NCI-H2196 (cell line): ENCODE data around the gene C17orf107.
A peak's percentile ranks its signal among the peaks of the same experiment; 100 is the strongest.

Experiments used
- DNase-seq: peaks from one replicate; lab custom pipeline; 2025; ENCODE audit not compliant: unreplicated experiment; lab: John Stamatoyannopoulos, UW

Gene C17orf107

DNA sequence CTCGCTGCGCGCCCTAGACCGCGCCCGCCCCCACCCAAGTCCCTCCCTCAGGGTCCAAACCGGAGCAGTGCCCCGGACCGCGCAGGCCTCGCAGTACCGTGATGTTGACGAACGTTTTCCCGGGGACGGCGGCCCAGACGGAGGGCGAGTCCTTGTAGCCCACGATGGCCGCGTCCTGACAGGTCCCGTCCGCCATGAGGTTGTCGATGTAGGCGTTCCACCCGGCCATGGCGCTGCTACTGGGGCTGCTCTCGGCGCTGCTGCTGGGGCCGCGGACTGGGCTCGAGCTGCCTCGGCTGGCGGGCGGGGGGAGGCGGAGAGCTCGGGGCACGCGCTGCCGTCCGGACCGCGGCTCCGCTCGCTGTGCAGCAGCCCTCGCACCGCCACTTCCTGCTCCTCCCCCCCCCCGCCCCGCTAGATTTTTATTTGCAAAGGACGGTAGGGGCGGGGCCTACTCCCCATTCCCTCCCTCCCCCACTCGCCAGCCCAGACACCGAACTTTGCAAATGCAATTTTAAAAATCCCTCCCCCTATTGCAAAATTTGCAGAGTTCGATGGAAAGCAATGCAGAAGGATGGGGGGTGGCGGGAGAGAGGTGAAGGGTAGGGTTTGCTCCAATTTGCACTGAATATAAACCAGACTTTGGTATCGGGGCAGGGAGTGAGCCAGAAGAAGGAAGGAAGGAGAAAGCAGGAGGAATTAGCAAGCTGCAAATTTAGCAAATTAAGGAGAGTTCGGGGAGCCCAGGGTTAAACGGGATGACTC lies 49.0 kb downstream of the C17orf107 start, which contains the start of gene PFN1:
TSS of gene PFN1 (minus strand) at position 365 of the 765 bp plus-strand sequence. CDS start at position 229, 136 bp downstream.
- peak; percentile 56 for DNase-seq

DNA sequence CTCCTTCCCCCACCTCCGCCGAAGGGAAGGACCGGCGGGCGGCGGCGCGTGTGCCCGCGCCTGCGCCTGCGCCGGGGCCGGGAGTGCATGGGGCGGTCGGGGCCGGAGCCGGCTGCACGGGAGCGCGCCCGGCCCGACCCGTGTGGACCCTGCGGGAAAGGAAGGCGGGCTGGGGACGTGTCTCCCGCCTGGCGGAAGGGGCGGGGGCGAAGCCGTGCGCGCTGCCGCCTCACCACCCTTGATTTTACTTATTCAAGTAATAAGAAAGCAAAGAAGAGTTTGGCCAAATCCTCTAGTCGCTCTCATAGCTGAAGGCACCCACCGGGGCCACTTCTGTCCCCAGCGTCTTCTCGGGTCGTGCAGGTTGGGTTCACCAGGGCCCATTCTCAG lies 49.6 kb downstream of the C17orf107 start:
- peak; percentile 76 for DNase-seq

DNA sequence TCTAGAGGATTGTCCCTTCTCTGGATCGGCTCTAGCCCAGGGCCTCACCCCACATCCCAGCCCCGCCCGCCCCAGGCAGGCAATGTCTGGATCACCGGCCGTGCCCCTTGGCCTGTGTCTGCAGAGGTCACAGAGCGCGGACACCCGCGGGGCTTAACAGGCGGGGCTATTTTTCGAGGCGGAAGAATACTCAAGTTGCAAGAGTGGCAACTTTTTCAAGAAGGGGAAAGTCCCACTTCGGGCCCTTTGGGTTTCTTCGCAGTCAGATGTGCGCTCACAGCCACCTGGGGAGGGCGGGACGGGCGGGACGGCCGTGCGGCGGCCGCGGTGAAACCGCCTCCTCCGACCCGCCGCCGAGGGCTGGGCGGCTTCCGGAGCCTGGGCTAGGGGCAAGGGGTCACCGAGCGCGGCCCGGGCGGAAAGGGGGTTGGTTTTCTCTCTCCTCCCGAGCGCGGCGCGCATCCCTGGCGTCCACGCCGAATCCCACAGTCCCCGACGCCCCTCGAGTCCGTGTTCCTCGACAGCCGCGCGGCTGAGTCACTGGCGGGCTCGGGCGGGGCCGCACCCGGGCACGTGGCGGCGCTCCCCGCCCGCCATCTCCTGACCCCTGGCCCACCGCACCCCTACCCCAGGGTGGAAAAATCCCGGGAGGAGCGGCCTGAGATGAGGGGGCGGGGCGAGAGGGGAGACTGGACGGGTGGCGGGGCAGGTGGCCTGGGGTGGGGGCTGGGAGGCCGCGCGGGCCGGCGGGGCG lies 50.2 kb downstream of the C17orf107 start:
- DNase-seq: peak; percentile 54

DNA sequence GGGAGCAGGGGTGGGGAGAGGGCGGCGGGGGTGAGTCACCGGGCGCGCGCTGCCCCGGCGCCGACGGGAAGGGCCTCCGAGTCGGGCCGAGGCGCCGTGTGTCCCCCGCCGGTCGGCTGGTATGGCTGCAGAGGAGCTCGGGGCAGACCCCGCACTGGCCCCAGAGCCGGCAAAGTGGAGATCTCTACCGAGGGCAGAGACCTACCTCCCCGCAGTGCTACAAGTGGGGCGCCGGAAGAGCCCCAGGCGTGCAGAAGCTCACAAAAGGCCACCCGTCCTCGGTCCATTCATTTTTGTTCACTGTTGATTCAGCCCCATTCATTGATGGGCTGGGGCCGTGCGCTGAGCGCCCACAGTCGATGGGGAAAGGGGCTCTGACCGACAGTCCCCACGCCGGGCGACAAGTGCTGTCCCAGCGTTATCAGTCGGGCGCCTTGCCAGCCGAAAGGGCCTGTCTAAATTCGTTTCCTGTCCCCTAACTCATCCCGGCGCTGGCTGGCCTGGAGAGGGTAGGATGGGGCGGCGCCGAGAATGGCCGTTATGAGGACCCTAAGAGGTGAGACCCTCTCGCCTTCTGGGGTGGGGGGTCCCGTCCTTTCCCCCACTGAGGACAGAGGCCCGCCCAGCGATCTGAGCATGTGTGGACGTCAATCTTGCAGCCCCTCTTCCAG lies 50.9 kb downstream of the C17orf107 start:
- DNase-seq: no peak

DNA sequence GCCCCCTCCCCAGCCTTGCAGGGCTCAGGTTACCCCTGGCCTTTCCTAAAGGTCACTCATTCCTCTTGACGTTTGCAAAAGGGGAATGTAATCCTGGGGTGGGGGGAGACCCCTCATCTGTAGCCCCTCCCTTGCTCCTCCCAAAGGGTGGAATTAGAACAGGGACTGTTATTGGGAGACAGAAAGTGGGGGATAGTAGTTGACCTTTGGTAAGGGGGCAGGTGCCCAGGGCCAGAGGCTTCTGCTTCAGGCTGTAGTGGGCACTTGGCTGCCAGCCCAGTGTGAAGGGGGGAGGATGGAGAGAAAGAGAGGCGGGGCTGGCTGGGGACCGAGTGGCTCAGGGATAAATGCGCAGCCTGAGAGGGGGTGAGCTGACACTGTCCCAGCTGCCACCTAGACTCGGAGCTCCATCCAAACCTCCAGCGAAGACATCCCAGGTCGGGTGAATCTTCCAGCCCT lies 51.4 kb downstream of the C17orf107 start, which contains the start of gene ENO3:
TSS of gene ENO3 (plus strand) at position 374 of the 459 bp plus-strand sequence. CDS start 711 bp downstream, outside the sequence.
- peak; percentile 10 for DNase-seq

DNA sequence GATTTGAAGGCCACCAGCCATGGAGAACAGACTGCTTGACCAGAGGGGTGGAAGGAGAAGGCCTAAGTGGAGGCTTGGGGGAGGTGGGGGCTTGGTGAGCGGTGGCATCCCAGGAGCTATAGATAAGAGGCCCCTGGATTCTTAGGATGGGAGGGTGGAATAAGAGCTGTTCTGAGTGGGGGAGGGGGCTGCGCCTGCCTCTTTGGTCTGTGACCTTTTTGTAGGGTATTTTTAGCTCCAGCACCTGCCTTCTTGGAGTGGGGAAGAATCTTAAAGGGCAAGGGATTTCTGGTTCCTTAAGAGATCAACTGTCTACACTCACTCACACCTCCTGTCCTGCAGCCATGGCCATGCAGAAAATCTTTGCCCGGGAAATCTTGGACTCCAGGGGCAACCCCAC lies 52.1 kb downstream of the C17orf107 start:
- no peak for DNase-seq
